ENCODE results near the gene RAMP3. TPM values are rescaled to one million over a fixed set of nuclear protein-coding genes. Genes with fewer than 3 reads are reported as not detected.

The RAMP3 gene
- total and polyA plus RNA-seq, 9 of the 15 experiments (the other 6 are each of a cell fraction or from before 2014, with no cell fraction given) = not detected

- POLR2A ChIA-PET = no interaction called here
Observed at GRCh38 chr7:45149606-45150005, 8.0 kb upstream of the RAMP3 start.

More at GRCh38 chr7:45149606-45150005, 8.0 kb upstream of the RAMP3 start:
- peaks cover 4 to 12% of the 10 kb centered on the region in 2 experiments; a peak in 2 of 5 replicates for H3K4me1 ChIP-seq (replicated peaks in 1 of 2; ENCODE audit: control insufficient read depth in 2 of 2, insufficient read depth in 2 of 2, low read length in 2 of 2)
- H3K27me3 ChIP-seq (ENCODE audit: control insufficient read depth in 2 of 2, insufficient read depth in 2 of 2, low read length in 2 of 2) = peaks cover 10 to 34% of the 10 kb centered on the region in 2 experiments
- no peak for ATAC-seq
- DNase-seq (ENCODE audit: extremely low read depth in 1 of 4, low spot score in 3 of 4) = no peak
- BruUV-seq (replicated peaks) = no TSS peak
- no peak for TF ChIP-seq ERF (CRISPR knock-in tag; IDR thresholded peaks at IDR 0.05)
- no peak for TF ChIP-seq ZNF407 (IDR thresholded peaks at IDR 0.05; ENCODE audit: low read depth)
- TF ChIP-seq, protein P1, sequence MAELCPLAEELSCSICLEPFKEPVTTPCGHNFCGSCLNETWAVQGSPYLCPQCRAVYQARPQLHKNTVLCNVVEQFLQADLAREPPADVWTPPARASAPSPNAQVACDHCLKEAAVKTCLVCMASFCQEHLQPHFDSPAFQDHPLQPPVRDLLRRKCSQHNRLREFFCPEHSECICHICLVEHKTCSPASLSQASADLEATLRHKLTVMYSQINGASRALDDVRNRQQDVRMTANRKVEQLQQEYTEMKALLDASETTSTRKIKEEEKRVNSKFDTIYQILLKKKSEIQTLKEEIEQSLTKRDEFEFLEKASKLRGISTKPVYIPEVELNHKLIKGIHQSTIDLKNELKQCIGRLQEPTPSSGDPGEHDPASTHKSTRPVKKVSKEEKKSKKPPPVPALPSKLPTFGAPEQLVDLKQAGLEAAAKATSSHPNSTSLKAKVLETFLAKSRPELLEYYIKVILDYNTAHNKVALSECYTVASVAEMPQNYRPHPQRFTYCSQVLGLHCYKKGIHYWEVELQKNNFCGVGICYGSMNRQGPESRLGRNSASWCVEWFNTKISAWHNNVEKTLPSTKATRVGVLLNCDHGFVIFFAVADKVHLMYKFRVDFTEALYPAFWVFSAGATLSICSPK (IDR thresholded peaks at IDR 0.05; ENCODE audit: borderline replicate concordance) = no peak
- CTCF ChIA-PET (ENCODE audit: low intra/inter-chr PET ratio) = no interaction called here
- H3K9me1 ChIP-seq (ENCODE audit: control insufficient read depth, insufficient read depth, low read length) = no peaks in the 10 kb centered on the region
- no peaks in the 10 kb centered on the region for H3K9me3 ChIP-seq (replicated peaks; ENCODE audit: control insufficient read depth, insufficient read depth, low read depth, low read length)
- no peak overlapping the region for H3K4me3 ChIP-seq
- H3K36me3 ChIP-seq (ENCODE audit: control insufficient read depth, insufficient read depth, low read length) = no peaks in the 10 kb centered on the region
- WGBS (ENCODE audit: insufficient coverage, low coverage, missing lambda C conversion rate) = 5% methylated on average over 5 of the region's 5 CpGs
- 0 out of 2 replicates have a peak, but pooled peaks cover 3% of the 10 kb centered on the region for H4K20me1 ChIP-seq (replicated peaks; ENCODE audit: control insufficient read depth, insufficient read depth, low read length)
- FAIRE-seq = no peak
- peak overlapping the region; percentile 40; the same call in 1 of the 2 replicates for H2AFZ ChIP-seq (ENCODE audit: low read depth, low read length)
- no peak overlapping the region for H3K4me2 ChIP-seq (ENCODE audit: insufficient read depth, low read length)
- intact Hi-C loops (cut with micrococcal nuclease) = loop anchor here (5.0 kb wide), 1 partner anchor 703 kb away; no protein-coding TSS in a partner anchor
- in situ Hi-C loops (cut with MboI) = loop anchor here (5.0 to 25.0 kb wide), 2 partner anchors 113 to 713 kb away; partner anchors contain the start of gene CCDC201
- no peak overlapping the region for H3K27ac ChIP-seq (ENCODE audit: extremely low read depth, low read depth, low read length)
- no peaks in the 10 kb centered on the region for H3K79me2 ChIP-seq (ENCODE audit: control insufficient read depth, insufficient read depth, low read length)
- peak overlapping the region in 1 of 2 experiments; percentile 15; a peak in 1 of 4 replicates for H3K9ac ChIP-seq (ENCODE audit: insufficient read depth in 1 of 2, low read depth in 2 of 2, low read length in 2 of 2)
